ENCODE results near the gene PRR29.

- no peak for TF ChIP-seq POLR2AphosphoS5 (IDR thresholded peaks at IDR 0.05; ENCODE audit: low read depth, low read length)
- TF ChIP-seq POLR2A (IDR thresholded peaks at IDR 0.05; ENCODE audit: low read depth, low read length), result no peak
Measured at GRCh38 chr17:63960006-63960405, 38.1 kb upstream of the PRR29 start.
